Testis (tissue), 3 donors: Measurements from ENCODE around the gene TSBP1. TPM values are rescaled to one million over a fixed set of nuclear protein-coding genes. Genes with fewer than 3 reads are reported as not detected.
"Not testable (repeated sequence)": the region's sequence is repeated elsewhere in the genome, so short reads cannot be mapped to it uniquely, and the experiment has no call there.

Experiments used
- DNase-seq: peaks from one replicate; pipeline ENCODE4 v3.0.0-alpha.2; 2019
- H3K27ac ChIP-seq, 2 donors: fragments of 200-600 bp; sonication (generic); one replicate each; pipeline ENCODE4 v1.5.1; 2019
- H3K27me3 ChIP-seq: fragments of 200-600 bp; sonication (generic); one replicate; pipeline ENCODE4 v1.5.1; 2019
- H3K36me3 ChIP-seq: fragments of 200-600 bp; sonication (generic); one replicate; pipeline ENCODE4 v1.5.1; 2017; ENCODE audit warnings: low read depth; ENCODE audit errors: missing control alignments
- H3K4me1 ChIP-seq: fragments of 200-600 bp; sonication (generic); one replicate; pipeline ENCODE4 v1.5.1; 2019
- H3K4me3 ChIP-seq, 2 donors: fragments of 200-600 bp; sonication (generic); one replicate each; pipeline ENCODE4 v1.5.1; 2017 to 2019
- H3K9me3 ChIP-seq: fragments of 200-600 bp; sonication (generic); one replicate; pipeline ENCODE4 v1.5.1; 2017
- POLR2A ChIP-seq: fragments of 450-650 bp; IDR thresholded peaks from one replicate; pipeline ENCODE4 v1.6.1; 2017; ENCODE audit warnings: antibody characterized with exemption, mild to moderate bottlenecking, moderate library complexity
- WGBS, 2 donors: methylation state at CpG; one replicate each; pipeline ENCODE4 v1.1.5; 2018; 5-methylcytosine and 5-hydroxymethylcytosine counted together
- intact Hi-C: fragments of 100-400 bp; cut with DNase I; formaldehyde crosslinking; loops from one replicate; pipeline ENCODE4 v1.15.1; 2023; ENCODE audit warnings: low total_unique reads
- polyA plus RNA-seq: library from polyadenylated mRNA; stranded (reverse); fragments of 350-450 nt; fragmentation: Illumina TruSeq; extraction: RNeasy Lipid Tissue Mini Kit (QIAGEN cat#74804); gene quantifications from one replicate; pipeline ENCODE4 v1.2.3, GENCODE V29; 2014; ENCODE audit warnings: low read depth, low replicate concordance; ENCODE audit not compliant: insufficient read depth
- total RNA-seq, 2 donors: library from RNA; depleted of rRNA; stranded (reverse); fragments of >200 nt; gene quantifications; one replicate each; pipeline ENCODE4 v1.2.3, GENCODE V29; 2016
- TF ChIP-seq, protein P1 (sequence below), 3 experiments: fragments of 450-650 bp in 2 of 3; fragments of 200-600 bp in 1 of 3; sonication (generic) in 1 of 3; IDR thresholded peaks; one replicate each; pipeline ENCODE4 v1.5.1; 2016 to 2019; ENCODE audit warnings: antibody characterized with exemption in 3 of 3, mild to moderate bottlenecking in 2 of 3, moderate library complexity in 1 of 3

Gene TSBP1
- total and polyA plus RNA-seq, 3 donors from 2014 or later = 11.8 to 21.0 (median 18.4) TPM

DNA sequence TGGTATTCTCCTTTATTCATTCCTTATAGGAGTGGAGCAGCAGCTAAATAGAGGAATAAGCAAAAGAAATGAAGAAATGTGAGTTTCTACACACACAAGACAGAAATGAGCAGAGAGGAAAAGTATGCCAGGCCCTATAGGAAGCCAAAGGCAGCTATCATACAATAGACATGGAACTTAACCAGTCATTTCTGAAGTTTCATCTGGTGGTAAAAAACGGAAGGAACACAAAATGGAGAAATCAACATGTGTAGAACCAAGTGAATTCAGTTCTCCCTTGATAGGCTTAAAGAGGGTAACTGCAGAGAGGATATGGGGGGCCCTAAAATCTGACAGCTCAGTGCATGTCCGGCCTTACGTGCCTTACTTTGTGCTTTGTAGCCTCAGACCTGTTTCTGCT lies 44.6 kb downstream of the TSBP1 start:
- H3K27me3 ChIP-seq = no peaks in the 10 kb centered on the region

DNA sequence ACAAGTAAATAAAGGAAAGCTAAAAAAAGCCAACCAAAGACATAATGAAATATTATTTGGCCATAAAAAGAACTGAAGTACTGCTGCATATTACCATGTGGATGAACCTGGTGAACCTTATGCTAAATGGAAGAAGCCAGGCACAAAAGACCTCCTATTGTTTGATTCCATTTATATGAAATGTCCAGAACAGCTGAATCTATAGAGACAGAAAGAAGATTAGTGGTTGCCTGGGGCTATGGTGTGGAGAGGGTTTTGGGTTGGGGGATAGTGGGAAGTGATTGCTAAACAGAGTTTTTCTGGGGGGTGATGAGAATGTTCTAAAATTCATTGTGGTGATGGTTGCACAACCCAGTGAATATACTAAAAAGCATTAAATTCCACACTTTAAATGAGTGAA lies 53.2 kb downstream of the TSBP1 start:
- H3K9me3 ChIP-seq = no peaks in the 10 kb centered on the region
- TF ChIP-seq, protein P1, sequence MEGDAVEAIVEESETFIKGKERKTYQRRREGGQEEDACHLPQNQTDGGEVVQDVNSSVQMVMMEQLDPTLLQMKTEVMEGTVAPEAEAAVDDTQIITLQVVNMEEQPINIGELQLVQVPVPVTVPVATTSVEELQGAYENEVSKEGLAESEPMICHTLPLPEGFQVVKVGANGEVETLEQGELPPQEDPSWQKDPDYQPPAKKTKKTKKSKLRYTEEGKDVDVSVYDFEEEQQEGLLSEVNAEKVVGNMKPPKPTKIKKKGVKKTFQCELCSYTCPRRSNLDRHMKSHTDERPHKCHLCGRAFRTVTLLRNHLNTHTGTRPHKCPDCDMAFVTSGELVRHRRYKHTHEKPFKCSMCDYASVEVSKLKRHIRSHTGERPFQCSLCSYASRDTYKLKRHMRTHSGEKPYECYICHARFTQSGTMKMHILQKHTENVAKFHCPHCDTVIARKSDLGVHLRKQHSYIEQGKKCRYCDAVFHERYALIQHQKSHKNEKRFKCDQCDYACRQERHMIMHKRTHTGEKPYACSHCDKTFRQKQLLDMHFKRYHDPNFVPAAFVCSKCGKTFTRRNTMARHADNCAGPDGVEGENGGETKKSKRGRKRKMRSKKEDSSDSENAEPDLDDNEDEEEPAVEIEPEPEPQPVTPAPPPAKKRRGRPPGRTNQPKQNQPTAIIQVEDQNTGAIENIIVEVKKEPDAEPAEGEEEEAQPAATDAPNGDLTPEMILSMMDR (IDR thresholded peaks at IDR 0.05) = no peak
- no peak for TF ChIP-seq POLR2A
- H3K27me3 ChIP-seq = no peaks in the 10 kb centered on the region
- H3K36me3 ChIP-seq = no peaks in the 10 kb centered on the region
- H3K27ac ChIP-seq = no peak overlapping the region
- H3K4me3 ChIP-seq = no peak overlapping the region
- DNase-seq = no peak
- H3K4me1 ChIP-seq = no peaks in the 10 kb centered on the region
- intact Hi-C loops = no loop called here

More for the DNA sequence above, 44.6 kb downstream of the TSBP1 start:
- 78 to 87% methylated on average over 3 of the region's 3 CpGs for WGBS, 2 donors
- TF ChIP-seq, protein P1 (IDR thresholded peaks at IDR 0.05) = no peak
- TF ChIP-seq POLR2A = no peak
- Histone ChIP-seq H3K9me3 (no peaks in the 10 kb centered on the region), H3K27ac (no peak overlapping the region), H3K36me3 (no peaks in the 10 kb centered on the region), H3K4me3 (no peak overlapping the region), H3K4me1 (no peaks in the 10 kb centered on the region)
- DNase-seq = no peak
- intact Hi-C loops = no loop called here

- DNase-seq = no peak
- no peak for TF ChIP-seq POLR2A
- TF ChIP-seq, protein P1 (IDR thresholded peaks at IDR 0.05) = no peak
- Histone ChIP-seq H3K27me3 (no peaks in the 10 kb centered on the region), H3K4me3 (no peak overlapping the region), H3K27ac (no peak overlapping the region), H3K36me3 (no peaks in the 10 kb centered on the region), H3K4me1 (no peaks in the 10 kb centered on the region), H3K9me3 (no peaks in the 10 kb centered on the region)
- 89% methylated on average over 5 of the region's 5 CpGs for WGBS, 2 donors
- intact Hi-C loops = no loop called here
These were observed 54.2 kb downstream of the TSBP1 start for GRCh38 chr6:32317541-32317940.

DNA sequence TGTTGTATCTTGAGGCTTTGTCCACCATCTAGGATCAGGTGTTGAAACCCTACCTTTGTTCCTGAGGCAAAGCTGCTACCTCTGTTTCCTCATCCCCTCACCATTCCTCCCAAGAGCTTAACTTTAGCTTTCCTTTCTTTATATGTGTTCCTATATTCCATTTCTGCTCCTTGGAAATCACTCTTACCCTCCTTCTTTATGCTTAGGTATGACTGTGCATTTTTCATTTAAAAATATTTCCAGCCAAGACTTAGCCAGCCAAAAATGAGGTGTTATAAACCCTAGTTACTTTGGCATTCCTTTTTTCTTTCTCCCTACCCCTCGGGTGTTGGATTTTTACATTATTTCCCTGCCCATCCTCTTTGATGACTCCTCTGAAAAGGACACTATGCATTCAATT lies 57.7 kb downstream of the TSBP1 start:
- no peaks in the 10 kb centered on the region for H3K27me3 ChIP-seq
- H3K4me3 ChIP-seq = no peak overlapping the region
- intact Hi-C loops = no loop called here
- WGBS, 2 donors = 93% methylated on average over 1 of the region's 1 CpG
- H3K9me3 ChIP-seq = no peaks in the 10 kb centered on the region
- no peaks in the 10 kb centered on the region for H3K36me3 ChIP-seq
- H3K4me1 ChIP-seq = peaks cover 6% of the 10 kb centered on the region
- no peak for TF ChIP-seq POLR2A
- TF ChIP-seq, protein P1 (IDR thresholded peaks at IDR 0.05) = no peak
- no peak overlapping the region for H3K27ac ChIP-seq
- DNase-seq = no peak

DNA sequence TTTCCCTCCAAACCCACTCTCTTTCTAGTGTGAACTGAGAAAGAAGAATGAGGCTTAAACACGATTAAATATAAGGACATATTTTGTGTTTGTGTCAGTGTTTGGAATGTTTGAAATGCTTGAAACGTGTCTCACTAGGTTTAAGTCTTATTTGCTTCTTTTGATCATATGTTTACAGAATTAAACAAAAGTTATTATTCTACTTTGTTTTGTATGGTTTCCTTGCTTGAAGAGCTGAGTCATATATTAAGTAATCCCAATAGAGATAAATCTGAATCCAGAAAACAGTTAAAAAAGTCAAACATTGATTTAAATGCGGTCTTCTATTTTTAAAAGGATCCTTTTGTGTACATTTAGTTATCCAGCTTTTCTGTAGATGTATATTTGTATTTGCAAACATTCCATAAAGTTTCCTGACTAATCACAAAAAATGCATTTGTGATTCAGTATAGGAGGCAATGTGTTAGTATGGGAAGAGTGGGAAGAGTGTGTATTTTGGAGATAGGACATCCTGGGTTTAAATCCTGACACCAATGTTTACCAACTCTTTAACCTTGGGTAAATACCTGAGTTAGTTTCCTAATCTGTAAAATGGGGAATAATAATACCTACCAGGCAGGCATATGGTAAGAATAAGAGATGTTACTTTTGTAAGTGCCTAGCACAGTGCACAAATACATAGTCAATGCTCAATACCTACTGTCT lies 72.9 kb downstream of the TSBP1 start:
- TF ChIP-seq POLR2A = no peak
- TF ChIP-seq, protein P1 (IDR thresholded peaks at IDR 0.05) = no peak
- H3K4me1 ChIP-seq = peaks cover 2% of the 10 kb centered on the region
- H3K36me3 ChIP-seq = no peaks in the 10 kb centered on the region
- no peaks in the 10 kb centered on the region for H3K9me3 ChIP-seq
- intact Hi-C loops = no loop called here
- H3K4me3 ChIP-seq = no peak overlapping the region
- DNase-seq = no peak
- WGBS, 2 donors = 69% methylated on average over 3 of the region's 3 CpGs
- H3K27ac ChIP-seq = no peak overlapping the region
- H3K27me3 ChIP-seq = no peaks in the 10 kb centered on the region

DNA sequence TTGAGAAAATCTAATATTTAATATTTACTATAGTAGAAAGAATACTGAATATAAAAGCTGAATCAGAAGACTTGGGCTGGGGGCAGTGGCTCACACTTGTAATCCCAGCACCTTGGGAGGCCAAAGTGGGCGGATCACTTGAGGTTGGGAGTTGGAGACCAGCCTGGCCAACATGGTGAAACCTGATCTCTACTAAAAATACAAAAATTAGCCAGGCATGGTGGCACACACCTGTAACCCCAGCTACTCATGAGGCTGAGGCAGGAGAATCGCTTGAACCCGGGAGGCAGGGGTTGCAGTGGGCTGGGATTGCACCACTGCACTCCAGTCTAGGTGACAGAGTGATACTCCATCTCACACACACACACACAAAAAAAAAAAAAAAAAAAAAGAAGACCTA lies 76.7 kb downstream of the TSBP1 start:
- H3K27me3 ChIP-seq, H3K9me3 ChIP-seq, H3K27ac ChIP-seq, DNase-seq, intact Hi-C loops, H3K4me3 ChIP-seq, H3K36me3 ChIP-seq: not testable (repeated sequence)
- 94 to 98% methylated on average over 3 of the region's 3 CpGs for WGBS, 2 donors
- peaks cover 12% of the 10 kb centered on the region for H3K4me1 ChIP-seq
